AG04450 (cell line): Measurements from ENCODE around the gene RAMP3. TPM values are rescaled to one million over a fixed set of nuclear protein-coding genes. Genes with fewer than 3 reads are reported as not detected.

Experiments
- CTCF ChIA-PET: fragments of 300-600, 350-600 bp; formaldehyde crosslinking; extraction: SDS; loops from one replicate; lab custom pipeline; 2022; ENCODE audit warnings: antibody characterized with exemption, inconsistent platforms; lab: Charles Lee
- POLR2A ChIA-PET: fragments of 350-600 bp; formaldehyde crosslinking; extraction: SDS; loops from one replicate; lab custom pipeline; 2021; ENCODE audit warnings: antibody characterized with exemption, inconsistent platforms; lab: Yijun Ruan, JAX
- DNase-seq: peaks from one replicate; pipeline ENCODE4 v3.0.0-alpha.2; 2011; ENCODE audit warnings: low read depth, low spot score
- H3K27ac ChIP-seq: one replicate; pipeline ENCODE4 v1.5.1; 2012; ENCODE audit warnings: low read depth, low read length, control low read depth
- H3K27me3 ChIP-seq: one replicate; pipeline ENCODE4 v1.6.0; 2012; ENCODE audit warnings: low read length; ENCODE audit not compliant: control insufficient read depth, insufficient read depth
- H3K4me3 ChIP-seq: 2 replicates; pipeline ENCODE4 v1.5.1; 2011; ENCODE audit warnings: mild to moderate bottlenecking, low read depth, low read length, control low read depth
- H3K9me3 ChIP-seq: 2 replicates; pipeline ENCODE4 v1.5.1; 2012; ENCODE audit warnings: low read length; ENCODE audit not compliant: control insufficient read depth, insufficient read depth
- CTCF ChIP-seq: IDR thresholded peaks from 2 replicates; pipeline ENCODE4 v1.5.1; 2011; ENCODE audit warnings: low read depth, low read length, control low read depth, inconsistent platforms
- polyA plus RNA-seq: library from polyadenylated mRNA; depleted of rRNA; stranded (reverse); fragments of >200 nt; gene quantifications from 2 replicates; pipeline ENCODE4 v1.2.3, GENCODE V29; 2011

RAMP3 gene
- polyA plus RNA-seq, 1 experiment, result not detected

- Histone ChIP-seq H3K27me3 (peaks cover 6% of the 10 kb centered on the region), H3K4me3 (no peak overlapping the region), H3K27ac (no peak overlapping the region), H3K9me3 (no peaks in the 10 kb centered on the region)
- no peak for TF ChIP-seq CTCF
- ChIA-PET CTCF (interaction anchor here (0.6 kb wide), 1 partner anchor 290 kb away, joined by 4 read pairs; no protein-coding TSS in a partner anchor), POLR2A (no interaction called here)
- no peak for DNase-seq
These were observed 26.2 kb downstream of the RAMP3 start for GRCh38 chr7:45183711-45184210.

GRCh38 chr7:45184326-45185027, 26.9 kb downstream of the RAMP3 start:
- Histone ChIP-seq H3K27me3 (peaks cover 6% of the 10 kb centered on the region), H3K27ac (no peak overlapping the region), H3K4me3 (no peak overlapping the region), H3K9me3 (no peaks in the 10 kb centered on the region)
- no peak for DNase-seq
- TF ChIP-seq CTCF, result no peak
- CTCF ChIA-PET, result no interaction called here
- POLR2A ChIA-PET, result no interaction called here

GRCh38 chr7:45185028-45185863, 27.7 kb downstream of the RAMP3 start:
- Histone ChIP-seq H3K27me3 (peaks cover 6% of the 10 kb centered on the region), H3K9me3 (no peaks in the 10 kb centered on the region), H3K4me3 (no peak overlapping the region), H3K27ac (no peak overlapping the region)
- ChIA-PET CTCF (no interaction called here), POLR2A (no interaction called here)
- no peak for DNase-seq
- TF ChIP-seq CTCF, result no peak

GRCh38 chr7:45185864-45186250, 28.3 kb downstream of the RAMP3 start:
- CTCF ChIA-PET, result no interaction called here
- no peak for TF ChIP-seq CTCF
- Histone ChIP-seq H3K9me3 (no peaks in the 10 kb centered on the region), H3K4me3 (no peak overlapping the region), H3K27me3 (peaks cover 6% of the 10 kb centered on the region), H3K27ac (no peak overlapping the region)
- DNase-seq, result no peak
- POLR2A ChIA-PET, result no interaction called here
